ENCODE results near the gene ACAD10. TPM values are rescaled to one million over a fixed set of nuclear protein-coding genes. Genes with fewer than 3 reads are reported as not detected.

ACAD10 gene
- total RNA-seq, 1 donor from 2014 or later, result 23.3 TPM

DNA sequence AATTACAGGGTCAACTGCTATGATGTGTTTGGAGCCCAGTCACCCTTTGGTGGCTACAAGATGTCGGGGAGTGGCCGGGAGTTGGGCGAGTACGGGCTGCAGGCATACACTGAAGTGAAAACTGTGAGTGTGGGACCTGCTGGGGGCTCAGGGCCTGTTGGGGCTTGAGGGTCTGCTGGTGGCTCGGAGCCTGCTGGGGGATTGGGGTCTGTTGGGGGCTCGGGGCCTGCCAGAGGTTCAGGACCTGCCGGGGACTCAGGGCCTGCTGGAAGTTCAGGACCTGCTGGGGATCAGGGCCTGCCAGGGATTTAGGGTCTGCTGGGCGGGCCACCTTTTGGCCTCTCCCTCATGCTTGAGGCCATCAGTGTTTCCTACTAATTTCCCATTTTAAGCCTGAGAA is 118.0 kb downstream of the ACAD10 start:
- Histone ChIP-seq H3K9me3 (no peaks in the 10 kb centered on the region), H3K4me1 (no peaks in the 10 kb centered on the region), H3K4me3 (no peak overlapping the region), H3K27ac (no peak overlapping the region), H3K27me3 (no peaks in the 10 kb centered on the region), H3K36me3 (peaks cover 97% of the 10 kb centered on the region)
- TF ChIP-seq, protein P1, sequence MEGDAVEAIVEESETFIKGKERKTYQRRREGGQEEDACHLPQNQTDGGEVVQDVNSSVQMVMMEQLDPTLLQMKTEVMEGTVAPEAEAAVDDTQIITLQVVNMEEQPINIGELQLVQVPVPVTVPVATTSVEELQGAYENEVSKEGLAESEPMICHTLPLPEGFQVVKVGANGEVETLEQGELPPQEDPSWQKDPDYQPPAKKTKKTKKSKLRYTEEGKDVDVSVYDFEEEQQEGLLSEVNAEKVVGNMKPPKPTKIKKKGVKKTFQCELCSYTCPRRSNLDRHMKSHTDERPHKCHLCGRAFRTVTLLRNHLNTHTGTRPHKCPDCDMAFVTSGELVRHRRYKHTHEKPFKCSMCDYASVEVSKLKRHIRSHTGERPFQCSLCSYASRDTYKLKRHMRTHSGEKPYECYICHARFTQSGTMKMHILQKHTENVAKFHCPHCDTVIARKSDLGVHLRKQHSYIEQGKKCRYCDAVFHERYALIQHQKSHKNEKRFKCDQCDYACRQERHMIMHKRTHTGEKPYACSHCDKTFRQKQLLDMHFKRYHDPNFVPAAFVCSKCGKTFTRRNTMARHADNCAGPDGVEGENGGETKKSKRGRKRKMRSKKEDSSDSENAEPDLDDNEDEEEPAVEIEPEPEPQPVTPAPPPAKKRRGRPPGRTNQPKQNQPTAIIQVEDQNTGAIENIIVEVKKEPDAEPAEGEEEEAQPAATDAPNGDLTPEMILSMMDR (IDR thresholded peaks at IDR 0.05), result no peak
- intact Hi-C loops (cut with DNase I), result no loop called here
- no peak for ATAC-seq
- DNase-seq, result no peak

DNA sequence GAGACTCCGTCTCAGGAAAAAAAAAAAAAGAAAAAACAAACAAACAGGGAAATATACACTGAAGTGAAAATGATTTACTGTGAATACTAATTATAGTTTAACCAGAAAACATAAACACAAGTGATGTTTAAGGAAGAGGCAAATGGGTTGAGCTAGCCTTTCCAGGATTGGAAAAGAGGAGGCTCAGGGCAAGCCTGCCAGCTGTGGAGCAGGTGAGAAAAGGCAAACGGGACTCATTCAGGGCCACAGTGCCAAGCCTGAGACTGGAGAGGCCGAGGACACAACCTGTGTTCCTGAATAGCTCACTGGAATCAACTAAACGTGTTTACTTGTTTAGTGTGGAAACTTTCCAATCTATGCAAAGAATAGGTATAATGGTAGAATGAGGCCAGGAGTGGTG is 120.5 kb downstream of the ACAD10 start:
- DNase-seq (no peak), ATAC-seq (no peak)
- Histone ChIP-seq H3K27ac (no peak overlapping the region), H3K4me3 (no peak overlapping the region), H3K9me3 (no peaks in the 10 kb centered on the region), H3K27me3 (no peaks in the 10 kb centered on the region), H3K4me1 (no peaks in the 10 kb centered on the region), H3K36me3 (peaks cover 95% of the 10 kb centered on the region)
- intact Hi-C loops (cut with DNase I), result no loop called here
- TF ChIP-seq, protein P1 (IDR thresholded peaks at IDR 0.05), result no peak

Small RNA genes within 50 kb of the gene (microRNA-seq; reads per million reads assigned to microRNA genes)
- not detected for gene MIR6761 (ENCODE audit: borderline microRNAs expressed)

Other genes starting within 250 kb of the ACAD10 start
- 66.6 TPM for gene ATXN2, start 86.7 kb upstream of the ACAD10 start, total RNA-seq
- gene BRAP, start 97 bp upstream of the ACAD10 start, total RNA-seq, result 17.8 TPM
- gene ALDH2, start 80.9 kb downstream of the ACAD10 start, total RNA-seq, result 329 TPM
- 48.9 TPM for gene MAPKAPK5, start 156.2 kb downstream of the ACAD10 start, total RNA-seq

Data from upper lobe of right lung (tissue), 1 donor.